Measurements from ENCODE around the gene KRT16.
"Not testable (repeated sequence)": the region's sequence is repeated elsewhere in the genome, so short reads cannot be mapped to it uniquely, and the experiment has no call there.

Gene KRT16

GRCh38 chr17:41647038-41647813 lies 34.7 kb upstream of the KRT16 start:
- DNase-seq = no peak

GRCh38 chr17:41642252-41643156 lies 29.9 kb upstream of the KRT16 start:
- DNase-seq = no peak

- DNase-seq = not testable (repeated sequence)
These were observed 28.0 kb upstream of the KRT16 start for GRCh38 chr17:41640596-41640995.

GRCh38 chr17:41639492-41640473 lies 27.2 kb upstream of the KRT16 start:
- no peak for DNase-seq

- no peak for DNase-seq
These were observed 26.4 kb upstream of the KRT16 start for GRCh38 chr17:41638941-41639340.

GRCh38 chr17:41638194-41638593 lies 25.6 kb upstream of the KRT16 start:
- no peak for DNase-seq

GRCh38 chr17:41636652-41637051 lies 24.1 kb upstream of the KRT16 start:
- no peak for DNase-seq

GRCh38 chr17:41635121-41636097 lies 22.8 kb upstream of the KRT16 start:
- peak; percentile 46 for DNase-seq

GRCh38 chr17:41634639-41635038 lies 22.1 kb upstream of the KRT16 start:
- no peak for DNase-seq

- no peak for DNase-seq
These were observed 21.1 kb upstream of the KRT16 start for GRCh38 chr17:41633556-41634199.

GRCh38 chr17:41632482-41633105 lies 20.0 kb upstream of the KRT16 start:
- DNase-seq = no peak

GRCh38 chr17:41631898-41632285 lies 19.3 kb upstream of the KRT16 start:
- DNase-seq = no peak

- DNase-seq = no peak
These were observed 18.7 kb upstream of the KRT16 start for GRCh38 chr17:41631025-41631897.

GRCh38 chr17:41629826-41630670 lies 17.5 kb upstream of the KRT16 start:
- no peak for DNase-seq

- DNase-seq = no peak
These were observed 16.7 kb upstream of the KRT16 start for GRCh38 chr17:41629316-41629715.

- DNase-seq = not testable (repeated sequence)
These were observed 16.2 kb upstream of the KRT16 start for GRCh38 chr17:41628621-41629255.

- DNase-seq = not testable (repeated sequence)
These were observed 15.5 kb upstream of the KRT16 start for GRCh38 chr17:41628073-41628370.

All from fibroblast of skin of right biceps (primary cell).